Calu3 (cell line): ENCODE data around the gene DPYD. TPM values are rescaled to one million over a fixed set of nuclear protein-coding genes. Genes with fewer than 3 reads are reported as not detected.

ENCODE experiments used
- BruUV-seq: library from RNA; stranded (reverse); fragments of 400-500 nt; replicated peaks from 2 replicates; lab custom pipeline; 2021; lab: Mats Ljungman, UMichigan
- CTCF ChIA-PET: fragments of 300-600 bp; sonication (Branson Sonifier 250); formaldehyde crosslinking; loops from one replicate; lab custom pipeline; 2022; ENCODE audit warnings: antibody characterized with exemption; lab: Charles Lee
- DNase-seq: peaks from one replicate; pipeline ENCODE4 v3.0.0; 2022
- H3K27ac Mint-ChIP-seq: one replicate; pipeline ENCODE4 v1.8.0; 2022; ENCODE audit warnings: mixed read lengths; ENCODE audit not compliant: unreplicated experiment
- H3K27me3 Mint-ChIP-seq: one replicate; pipeline ENCODE4 v1.8.0; 2022; ENCODE audit warnings: mixed read lengths; ENCODE audit not compliant: unreplicated experiment
- H3K36me3 Mint-ChIP-seq: one replicate; pipeline ENCODE4 v1.8.0; 2022; ENCODE audit warnings: mild to moderate bottlenecking, moderate library complexity, mixed read lengths; ENCODE audit not compliant: insufficient read depth, unreplicated experiment
- H3K4me1 Mint-ChIP-seq: one replicate; pipeline ENCODE4 v1.8.0; 2022; ENCODE audit warnings: mild to moderate bottlenecking, low read depth, mixed read lengths; ENCODE audit not compliant: unreplicated experiment
- H3K4me3 Mint-ChIP-seq: one replicate; pipeline ENCODE4 v1.8.0; 2022; ENCODE audit warnings: mild to moderate bottlenecking, low read depth, moderate library complexity, mixed read lengths; ENCODE audit not compliant: unreplicated experiment
- H3K9me3 Mint-ChIP-seq: one replicate; pipeline ENCODE4 v1.8.0; 2022; ENCODE audit warnings: low read depth, mixed read lengths; ENCODE audit not compliant: unreplicated experiment
- intact Hi-C: fragments of 100-400 bp; cut with micrococcal nuclease; formaldehyde crosslinking; loops from one replicate; pipeline ENCODE4 v1.10.0; 2022; ENCODE audit not compliant: unreplicated experiment
- total RNA-seq: library from RNA; stranded (reverse); gene quantifications from 2 replicates; pipeline ENCODE4 v1.2.3, GENCODE V29; 2022
- TF ChIP-seq, protein P1 (sequence below): fragments of 200-600 bp; IDR thresholded peaks from one replicate; pipeline ENCODE4 v1.8.0; 2022; ENCODE audit warnings: antibody characterized with exemption; ENCODE audit not compliant: unreplicated experiment

Gene DPYD
- total RNA-seq, 1 experiment from 2014 or later = 15.6 TPM

DNA sequence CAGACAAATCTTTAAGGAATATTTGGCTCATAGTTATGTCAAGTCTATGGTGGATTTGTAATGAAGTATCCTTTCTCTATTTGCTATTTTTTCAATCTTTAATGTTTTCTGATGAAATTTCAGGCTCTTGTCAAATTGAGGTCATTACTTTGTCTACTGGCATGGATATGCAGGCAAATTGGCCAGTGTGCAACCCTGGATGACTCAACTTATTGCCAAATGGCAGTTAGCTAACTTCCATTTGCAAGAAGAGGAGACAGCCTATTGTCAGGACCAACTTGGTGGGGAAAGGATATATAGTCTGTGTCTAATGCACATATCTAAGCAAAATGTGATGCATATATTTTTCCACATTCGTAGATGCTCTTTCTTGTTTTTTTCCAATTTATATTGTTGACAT, 668.8 kb downstream of the DPYD start:
- Mint-ChIP-seq H3K9me3 (peaks cover 2% of the 10 kb centered on the region), H3K36me3 (no peaks in the 10 kb centered on the region), H3K27ac (no peak overlapping the region), H3K4me3 (no peak overlapping the region), H3K27me3 (no peaks in the 10 kb centered on the region), H3K4me1 (no peaks in the 10 kb centered on the region)
- intact Hi-C loops = no loop called here
- CTCF ChIA-PET = no interaction called here
- TF ChIP-seq, protein P1, sequence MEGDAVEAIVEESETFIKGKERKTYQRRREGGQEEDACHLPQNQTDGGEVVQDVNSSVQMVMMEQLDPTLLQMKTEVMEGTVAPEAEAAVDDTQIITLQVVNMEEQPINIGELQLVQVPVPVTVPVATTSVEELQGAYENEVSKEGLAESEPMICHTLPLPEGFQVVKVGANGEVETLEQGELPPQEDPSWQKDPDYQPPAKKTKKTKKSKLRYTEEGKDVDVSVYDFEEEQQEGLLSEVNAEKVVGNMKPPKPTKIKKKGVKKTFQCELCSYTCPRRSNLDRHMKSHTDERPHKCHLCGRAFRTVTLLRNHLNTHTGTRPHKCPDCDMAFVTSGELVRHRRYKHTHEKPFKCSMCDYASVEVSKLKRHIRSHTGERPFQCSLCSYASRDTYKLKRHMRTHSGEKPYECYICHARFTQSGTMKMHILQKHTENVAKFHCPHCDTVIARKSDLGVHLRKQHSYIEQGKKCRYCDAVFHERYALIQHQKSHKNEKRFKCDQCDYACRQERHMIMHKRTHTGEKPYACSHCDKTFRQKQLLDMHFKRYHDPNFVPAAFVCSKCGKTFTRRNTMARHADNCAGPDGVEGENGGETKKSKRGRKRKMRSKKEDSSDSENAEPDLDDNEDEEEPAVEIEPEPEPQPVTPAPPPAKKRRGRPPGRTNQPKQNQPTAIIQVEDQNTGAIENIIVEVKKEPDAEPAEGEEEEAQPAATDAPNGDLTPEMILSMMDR = no peak
- BruUV-seq = no TSS peak
- no peak for DNase-seq

GRCh38 chr1:97247196-97247595, 673.6 kb downstream of the DPYD start:
- no TSS peak for BruUV-seq
- no peak overlapping the region for H3K27ac Mint-ChIP-seq
- no peaks in the 10 kb centered on the region for H3K27me3 Mint-ChIP-seq
- DNase-seq = no peak
- H3K9me3 Mint-ChIP-seq = peaks cover 2% of the 10 kb centered on the region
- TF ChIP-seq, protein P1 = no peak
- H3K36me3 Mint-ChIP-seq = no peaks in the 10 kb centered on the region
- H3K4me1 Mint-ChIP-seq = no peaks in the 10 kb centered on the region
- intact Hi-C loops = no loop called here
- H3K4me3 Mint-ChIP-seq = no peak overlapping the region
- CTCF ChIA-PET = no interaction called here

DNA sequence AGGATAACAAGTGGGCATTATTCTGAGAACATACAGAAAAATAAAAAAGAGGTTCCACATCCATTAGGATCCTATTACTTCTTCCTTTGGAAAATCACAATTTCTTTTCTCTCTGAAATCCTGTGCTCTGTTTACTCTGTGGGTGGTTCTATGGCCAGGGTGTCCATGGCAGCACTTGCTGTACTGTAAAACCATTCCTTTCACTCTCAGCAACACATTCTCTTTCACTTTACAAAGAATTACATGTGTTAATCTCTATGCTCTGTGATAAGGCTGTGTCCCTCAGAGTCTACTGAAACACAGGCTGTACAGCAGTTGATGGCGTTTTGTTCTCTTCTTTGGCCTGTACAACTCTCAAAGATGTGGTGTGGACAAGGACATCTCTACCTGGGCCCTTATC, 675.2 kb downstream of the DPYD start:
- BruUV-seq = no TSS peak
- Mint-ChIP-seq H3K36me3 (no peaks in the 10 kb centered on the region), H3K4me3 (no peak overlapping the region), H3K9me3 (peaks cover 2% of the 10 kb centered on the region), H3K4me1 (no peaks in the 10 kb centered on the region), H3K27ac (no peak overlapping the region), H3K27me3 (no peaks in the 10 kb centered on the region)
- TF ChIP-seq, protein P1 = no peak
- CTCF ChIA-PET = no interaction called here
- intact Hi-C loops = no loop called here
- DNase-seq = no peak

GRCh38 chr1:97245026-97245425, 675.8 kb downstream of the DPYD start:
- peaks cover 2% of the 10 kb centered on the region for H3K9me3 Mint-ChIP-seq
- no peak overlapping the region for H3K27ac Mint-ChIP-seq
- H3K4me1 Mint-ChIP-seq = no peaks in the 10 kb centered on the region
- DNase-seq = no peak
- TF ChIP-seq, protein P1 = no peak
- intact Hi-C loops = no loop called here
- CTCF ChIA-PET = no interaction called here
- no TSS peak for BruUV-seq
- H3K27me3 Mint-ChIP-seq = no peaks in the 10 kb centered on the region
- no peaks in the 10 kb centered on the region for H3K36me3 Mint-ChIP-seq
- no peak overlapping the region for H3K4me3 Mint-ChIP-seq
